OCI-LY1 (cell line): ENCODE data around the gene OGFOD3.

Experiments used
- EZH2 ChIP-seq: fragments of 200-600 bp; sonication (generic), shearing (Covaris generic); IDR thresholded peaks from 2 replicates; pipeline ENCODE4 v1.8.0; 2017; ENCODE audit warnings: borderline replicate concordance, mixed run types, mild to moderate bottlenecking, antibody characterized with exemption, low read length, moderate library complexity, mixed read lengths
- TF ChIP-seq, protein P1 (sequence below): fragments of 200-600 bp; sonication (generic), shearing (Covaris generic); IDR thresholded peaks from 2 replicates; pipeline ENCODE4 v1.5.1; 2017; ENCODE audit warnings: mild to moderate bottlenecking, antibody characterized with exemption, low read length, moderate library complexity, mixed read lengths

DNA sequence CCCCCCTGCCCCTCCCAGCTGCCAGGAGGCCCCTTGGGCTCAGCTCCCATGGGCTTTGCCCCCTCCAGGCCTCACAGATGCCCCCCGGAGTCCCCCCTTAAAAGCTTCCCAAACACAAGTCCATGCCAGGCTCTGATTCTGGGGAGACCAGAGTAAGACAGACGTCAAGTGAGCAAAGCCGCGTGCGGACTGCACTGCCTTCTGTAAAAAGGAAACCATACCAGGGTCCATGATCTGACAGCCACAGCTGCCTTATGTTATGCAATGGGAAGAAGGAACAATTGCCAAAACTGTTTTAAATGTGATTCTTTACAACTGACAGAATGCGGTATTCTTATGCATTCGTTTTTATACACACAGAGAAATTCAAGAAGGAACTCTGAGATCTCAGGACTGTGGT, 18.2 kb downstream of the OGFOD3 start:
- TF ChIP-seq, protein P1, sequence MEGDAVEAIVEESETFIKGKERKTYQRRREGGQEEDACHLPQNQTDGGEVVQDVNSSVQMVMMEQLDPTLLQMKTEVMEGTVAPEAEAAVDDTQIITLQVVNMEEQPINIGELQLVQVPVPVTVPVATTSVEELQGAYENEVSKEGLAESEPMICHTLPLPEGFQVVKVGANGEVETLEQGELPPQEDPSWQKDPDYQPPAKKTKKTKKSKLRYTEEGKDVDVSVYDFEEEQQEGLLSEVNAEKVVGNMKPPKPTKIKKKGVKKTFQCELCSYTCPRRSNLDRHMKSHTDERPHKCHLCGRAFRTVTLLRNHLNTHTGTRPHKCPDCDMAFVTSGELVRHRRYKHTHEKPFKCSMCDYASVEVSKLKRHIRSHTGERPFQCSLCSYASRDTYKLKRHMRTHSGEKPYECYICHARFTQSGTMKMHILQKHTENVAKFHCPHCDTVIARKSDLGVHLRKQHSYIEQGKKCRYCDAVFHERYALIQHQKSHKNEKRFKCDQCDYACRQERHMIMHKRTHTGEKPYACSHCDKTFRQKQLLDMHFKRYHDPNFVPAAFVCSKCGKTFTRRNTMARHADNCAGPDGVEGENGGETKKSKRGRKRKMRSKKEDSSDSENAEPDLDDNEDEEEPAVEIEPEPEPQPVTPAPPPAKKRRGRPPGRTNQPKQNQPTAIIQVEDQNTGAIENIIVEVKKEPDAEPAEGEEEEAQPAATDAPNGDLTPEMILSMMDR, result no peak
- no peak for TF ChIP-seq EZH2
